ENCODE data around the gene CASP4.

- TF ChIP-seq POLR2A (IDR thresholded peaks at IDR 0.05) (no peak), POLR2AphosphoS5 (IDR thresholded peaks at IDR 0.05) (no peak), EP300 (IDR thresholded peaks at IDR 0.05) (no peak)
- TF ChIP-seq, protein P1, sequence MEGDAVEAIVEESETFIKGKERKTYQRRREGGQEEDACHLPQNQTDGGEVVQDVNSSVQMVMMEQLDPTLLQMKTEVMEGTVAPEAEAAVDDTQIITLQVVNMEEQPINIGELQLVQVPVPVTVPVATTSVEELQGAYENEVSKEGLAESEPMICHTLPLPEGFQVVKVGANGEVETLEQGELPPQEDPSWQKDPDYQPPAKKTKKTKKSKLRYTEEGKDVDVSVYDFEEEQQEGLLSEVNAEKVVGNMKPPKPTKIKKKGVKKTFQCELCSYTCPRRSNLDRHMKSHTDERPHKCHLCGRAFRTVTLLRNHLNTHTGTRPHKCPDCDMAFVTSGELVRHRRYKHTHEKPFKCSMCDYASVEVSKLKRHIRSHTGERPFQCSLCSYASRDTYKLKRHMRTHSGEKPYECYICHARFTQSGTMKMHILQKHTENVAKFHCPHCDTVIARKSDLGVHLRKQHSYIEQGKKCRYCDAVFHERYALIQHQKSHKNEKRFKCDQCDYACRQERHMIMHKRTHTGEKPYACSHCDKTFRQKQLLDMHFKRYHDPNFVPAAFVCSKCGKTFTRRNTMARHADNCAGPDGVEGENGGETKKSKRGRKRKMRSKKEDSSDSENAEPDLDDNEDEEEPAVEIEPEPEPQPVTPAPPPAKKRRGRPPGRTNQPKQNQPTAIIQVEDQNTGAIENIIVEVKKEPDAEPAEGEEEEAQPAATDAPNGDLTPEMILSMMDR (IDR thresholded peaks at IDR 0.05): no peak
Observed at GRCh38 chr11:105007463-105007862, 39.1 kb upstream of the CASP4 start.
